T-helper 1 cell treated with Interleukin-12 subunit alpha and Interleukin-12 subunit beta and Interleukin-4 antibody, amounts not matched to agents 30 μg/mL and 1 μg/mL, for 36 hours (primary cell): Measurements from ENCODE around the gene PAPPA2.

Source experiments
- H3K27ac Mint-ChIP-seq: one replicate; pipeline ENCODE4 v1.8.0; 2021; ENCODE audit warnings: mild to moderate bottlenecking, mixed read lengths
- H3K27me3 Mint-ChIP-seq: one replicate; pipeline ENCODE4 v1.8.0; 2021; ENCODE audit warnings: low read depth, mixed read lengths
- H3K36me3 Mint-ChIP-seq: one replicate; pipeline ENCODE4 v1.8.0; 2021; ENCODE audit warnings: low read depth, mixed read lengths
- H3K4me1 Mint-ChIP-seq: one replicate; pipeline ENCODE4 v1.8.0; 2021; ENCODE audit warnings: low read depth, mixed read lengths
- H3K4me3 Mint-ChIP-seq: one replicate; pipeline ENCODE4 v1.8.0; 2021; ENCODE audit warnings: mild to moderate bottlenecking, moderate library complexity, mixed read lengths
- H3K9me3 Mint-ChIP-seq: one replicate; pipeline ENCODE4 v1.8.0; 2021; ENCODE audit warnings: mixed read lengths

Gene PAPPA2

DNA sequence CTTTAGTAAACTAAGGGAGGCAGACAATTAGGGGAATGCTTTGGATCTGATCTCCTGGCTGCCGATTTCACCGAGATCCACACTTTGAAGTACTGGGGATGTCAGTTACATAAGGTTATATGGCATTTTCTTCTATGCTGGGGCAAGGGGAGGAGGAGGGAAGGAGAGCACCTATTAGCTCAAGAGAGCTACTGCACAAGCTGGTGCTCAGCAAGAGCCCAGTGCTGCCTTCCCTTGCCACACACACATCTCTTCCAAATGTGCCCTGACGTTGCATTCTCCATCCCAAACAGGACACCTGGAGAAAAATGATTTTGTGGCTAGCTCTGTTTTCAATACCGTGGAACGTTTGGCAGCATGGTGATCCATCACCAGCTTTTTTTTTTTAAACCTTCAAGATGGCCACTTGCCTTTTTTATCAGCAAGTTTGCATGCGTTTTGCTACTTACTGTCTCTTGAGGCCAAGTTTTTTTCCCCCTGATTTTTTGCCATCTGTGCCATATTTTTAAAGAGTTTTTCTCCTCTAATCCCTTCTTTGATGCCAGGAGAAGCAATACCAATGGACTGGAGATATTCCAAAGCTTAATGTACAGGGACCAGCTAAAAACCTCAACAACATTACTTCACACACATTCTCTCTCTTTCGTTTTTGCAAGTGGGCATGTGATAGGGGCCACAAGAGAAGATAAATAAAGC, 66.6 kb downstream of the PAPPA2 start:
- Mint-ChIP-seq H3K27ac (no peak overlapping the region), H3K9me3 (peaks cover 5% of the 10 kb centered on the region)

GRCh38 chr1:176531036-176531435, 68.1 kb downstream of the PAPPA2 start:
- Mint-ChIP-seq H3K4me1 (no peaks in the 10 kb centered on the region), H3K4me3 (no peak overlapping the region), H3K27ac (no peak overlapping the region), H3K36me3 (no peaks in the 10 kb centered on the region), H3K9me3 (peaks cover 5% of the 10 kb centered on the region), H3K27me3 (no peaks in the 10 kb centered on the region)

More for the DNA sequence above, 66.6 kb downstream of the PAPPA2 start:
- Mint-ChIP-seq H3K27me3 (no peaks in the 10 kb centered on the region), H3K4me1 (no peaks in the 10 kb centered on the region), H3K36me3 (no peaks in the 10 kb centered on the region), H3K4me3 (no peak overlapping the region)

- H3K36me3 Mint-ChIP-seq = no peaks in the 10 kb centered on the region
- H3K27ac Mint-ChIP-seq = no peak overlapping the region
- peaks cover 5% of the 10 kb centered on the region for H3K9me3 Mint-ChIP-seq
- no peaks in the 10 kb centered on the region for H3K4me1 Mint-ChIP-seq
- H3K4me3 Mint-ChIP-seq = no peak overlapping the region
- H3K27me3 Mint-ChIP-seq = no peaks in the 10 kb centered on the region
These were observed 69.2 kb downstream of the PAPPA2 start for GRCh38 chr1:176531921-176532897.

DNA sequence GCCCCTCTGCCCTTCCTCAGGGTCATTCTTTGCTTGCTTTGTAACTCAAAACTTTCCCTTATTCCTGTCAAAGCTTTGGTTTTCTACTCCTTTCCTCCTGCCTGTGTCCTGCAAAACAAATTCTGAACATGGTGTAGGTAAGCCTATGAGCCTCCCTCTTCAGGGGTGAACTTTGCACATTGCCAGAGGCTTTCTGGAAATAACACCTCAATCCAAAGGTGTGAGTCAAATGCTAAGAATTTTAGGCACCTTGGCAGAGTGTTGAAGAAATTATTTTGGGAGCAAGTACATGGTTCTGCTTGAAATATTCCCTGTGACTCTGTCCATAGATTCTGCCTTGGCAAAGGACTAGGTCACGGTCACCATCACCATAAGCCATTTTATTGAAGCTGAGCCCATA, 70.0 kb downstream of the PAPPA2 start:
- Mint-ChIP-seq H3K27me3 (no peaks in the 10 kb centered on the region), H3K36me3 (no peaks in the 10 kb centered on the region), H3K27ac (no peak overlapping the region), H3K4me1 (no peaks in the 10 kb centered on the region), H3K9me3 (peaks cover 5% of the 10 kb centered on the region), H3K4me3 (no peak overlapping the region)

GRCh38 chr1:176536588-176536987, 73.6 kb downstream of the PAPPA2 start:
- peaks cover 8% of the 10 kb centered on the region for H3K9me3 Mint-ChIP-seq
- no peak overlapping the region for H3K4me3 Mint-ChIP-seq
- H3K4me1 Mint-ChIP-seq = no peaks in the 10 kb centered on the region
- no peaks in the 10 kb centered on the region for H3K36me3 Mint-ChIP-seq
- H3K27ac Mint-ChIP-seq = no peak overlapping the region
- H3K27me3 Mint-ChIP-seq = no peaks in the 10 kb centered on the region

DNA sequence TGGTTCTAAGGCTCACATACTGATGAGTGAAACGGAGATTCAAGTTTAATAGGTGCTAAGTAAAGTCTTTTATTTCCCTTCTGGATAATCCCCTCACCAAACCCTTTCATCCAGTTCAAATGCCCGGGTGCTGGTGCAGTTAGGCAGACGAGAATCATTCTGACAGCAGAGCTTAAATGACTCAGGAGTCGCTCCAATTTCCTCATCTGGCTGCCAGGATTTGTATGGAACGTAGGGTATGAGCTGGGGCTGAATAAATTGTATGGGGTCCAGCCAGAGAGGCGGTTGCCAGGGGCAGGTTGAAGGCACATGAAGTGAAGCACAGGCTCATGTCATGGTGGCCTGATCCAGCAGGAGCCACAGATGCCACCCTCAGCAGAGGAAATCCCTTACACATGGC, 76.0 kb downstream of the PAPPA2 start:
- Mint-ChIP-seq H3K27ac (no peak overlapping the region), H3K36me3 (no peaks in the 10 kb centered on the region), H3K27me3 (no peaks in the 10 kb centered on the region), H3K4me3 (no peak overlapping the region), H3K4me1 (no peaks in the 10 kb centered on the region), H3K9me3 (peaks cover 8% of the 10 kb centered on the region)

DNA sequence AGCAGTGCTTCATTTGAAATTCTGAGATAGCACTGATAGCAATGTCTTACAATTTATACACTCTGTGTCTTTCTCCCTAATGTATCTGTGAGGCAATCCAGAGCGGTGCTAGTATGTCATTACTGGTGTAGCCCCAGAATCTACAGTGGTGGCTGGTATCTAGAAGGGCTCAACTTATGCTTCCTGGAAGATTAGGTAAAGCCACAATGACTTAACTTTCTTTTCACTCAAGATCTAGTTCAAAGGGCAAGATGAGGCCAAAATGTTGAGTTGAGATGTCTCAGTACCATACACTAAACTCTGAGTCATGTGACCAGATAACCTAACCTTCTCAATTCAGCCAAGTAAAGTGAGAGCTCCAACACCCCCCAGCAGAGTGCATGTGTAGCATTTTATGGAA, 77.5 kb downstream of the PAPPA2 start:
- Mint-ChIP-seq H3K36me3 (no peaks in the 10 kb centered on the region), H3K4me3 (no peak overlapping the region)

GRCh38 chr1:176541663-176542062, 78.7 kb downstream of the PAPPA2 start:
- Mint-ChIP-seq H3K9me3 (peaks cover 8% of the 10 kb centered on the region), H3K36me3 (no peaks in the 10 kb centered on the region), H3K4me3 (no peak overlapping the region), H3K27ac (no peak overlapping the region), H3K27me3 (no peaks in the 10 kb centered on the region), H3K4me1 (no peaks in the 10 kb centered on the region)

More for the DNA sequence above, 77.5 kb downstream of the PAPPA2 start:
- H3K9me3 Mint-ChIP-seq = peaks cover 8% of the 10 kb centered on the region
- H3K4me1 Mint-ChIP-seq = no peaks in the 10 kb centered on the region
- no peak overlapping the region for H3K27ac Mint-ChIP-seq
- no peaks in the 10 kb centered on the region for H3K27me3 Mint-ChIP-seq

- H3K9me3 Mint-ChIP-seq = peaks cover 8% of the 10 kb centered on the region
- H3K4me3 Mint-ChIP-seq = no peak overlapping the region
- no peaks in the 10 kb centered on the region for H3K27me3 Mint-ChIP-seq
- H3K27ac Mint-ChIP-seq = no peak overlapping the region
- no peaks in the 10 kb centered on the region for H3K36me3 Mint-ChIP-seq
- no peaks in the 10 kb centered on the region for H3K4me1 Mint-ChIP-seq
These were observed 79.4 kb downstream of the PAPPA2 start for GRCh38 chr1:176542352-176542751.

- no peak overlapping the region for H3K27ac Mint-ChIP-seq
- no peaks in the 10 kb centered on the region for H3K36me3 Mint-ChIP-seq
- peaks cover 7% of the 10 kb centered on the region for H3K9me3 Mint-ChIP-seq
- no peaks in the 10 kb centered on the region for H3K27me3 Mint-ChIP-seq
- no peak overlapping the region for H3K4me3 Mint-ChIP-seq
- H3K4me1 Mint-ChIP-seq = no peaks in the 10 kb centered on the region
These were observed 80.6 kb downstream of the PAPPA2 start for GRCh38 chr1:176543360-176544129.

- H3K9me3 Mint-ChIP-seq = peaks cover 3% of the 10 kb centered on the region
- H3K27ac Mint-ChIP-seq = no peak overlapping the region
- H3K27me3 Mint-ChIP-seq = no peaks in the 10 kb centered on the region
- H3K36me3 Mint-ChIP-seq = no peaks in the 10 kb centered on the region
- no peak overlapping the region for H3K4me3 Mint-ChIP-seq
- H3K4me1 Mint-ChIP-seq = no peaks in the 10 kb centered on the region
These were observed 82.2 kb downstream of the PAPPA2 start for GRCh38 chr1:176545034-176545639.

GRCh38 chr1:176546825-176547224, 83.8 kb downstream of the PAPPA2 start:
- no peak overlapping the region for H3K4me3 Mint-ChIP-seq
- no peaks in the 10 kb centered on the region for H3K36me3 Mint-ChIP-seq
- no peaks in the 10 kb centered on the region for H3K9me3 Mint-ChIP-seq
- no peaks in the 10 kb centered on the region for H3K27me3 Mint-ChIP-seq
- no peaks in the 10 kb centered on the region for H3K4me1 Mint-ChIP-seq
- no peak overlapping the region for H3K27ac Mint-ChIP-seq

DNA sequence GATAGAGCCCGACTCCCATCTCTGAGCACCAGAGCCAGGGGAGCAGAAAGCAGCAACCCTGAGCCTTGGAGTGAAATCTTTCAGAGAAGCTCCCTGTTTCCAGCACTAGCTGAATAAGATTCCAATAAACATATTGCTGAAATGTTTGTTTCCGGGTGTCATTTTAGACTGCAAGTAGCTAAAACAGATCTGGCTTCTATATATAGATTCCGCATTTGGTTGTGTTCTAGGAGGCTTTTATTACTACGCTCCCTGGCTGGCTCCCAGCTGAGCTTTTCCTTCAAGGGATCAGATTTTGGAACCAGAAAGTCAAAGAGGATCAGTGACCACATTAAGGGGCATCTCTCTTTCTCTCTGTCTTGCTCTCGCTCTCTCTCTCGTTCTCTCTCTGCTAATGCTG, 88.2 kb downstream of the PAPPA2 start:
- H3K27ac Mint-ChIP-seq = no peak overlapping the region
- H3K27me3 Mint-ChIP-seq = peaks cover 13% of the 10 kb centered on the region
- H3K36me3 Mint-ChIP-seq = no peaks in the 10 kb centered on the region
- H3K9me3 Mint-ChIP-seq = no peaks in the 10 kb centered on the region
- no peaks in the 10 kb centered on the region for H3K4me1 Mint-ChIP-seq
- H3K4me3 Mint-ChIP-seq = no peak overlapping the region
